ENCODE measurements around the gene KLHDC3.

DNA sequence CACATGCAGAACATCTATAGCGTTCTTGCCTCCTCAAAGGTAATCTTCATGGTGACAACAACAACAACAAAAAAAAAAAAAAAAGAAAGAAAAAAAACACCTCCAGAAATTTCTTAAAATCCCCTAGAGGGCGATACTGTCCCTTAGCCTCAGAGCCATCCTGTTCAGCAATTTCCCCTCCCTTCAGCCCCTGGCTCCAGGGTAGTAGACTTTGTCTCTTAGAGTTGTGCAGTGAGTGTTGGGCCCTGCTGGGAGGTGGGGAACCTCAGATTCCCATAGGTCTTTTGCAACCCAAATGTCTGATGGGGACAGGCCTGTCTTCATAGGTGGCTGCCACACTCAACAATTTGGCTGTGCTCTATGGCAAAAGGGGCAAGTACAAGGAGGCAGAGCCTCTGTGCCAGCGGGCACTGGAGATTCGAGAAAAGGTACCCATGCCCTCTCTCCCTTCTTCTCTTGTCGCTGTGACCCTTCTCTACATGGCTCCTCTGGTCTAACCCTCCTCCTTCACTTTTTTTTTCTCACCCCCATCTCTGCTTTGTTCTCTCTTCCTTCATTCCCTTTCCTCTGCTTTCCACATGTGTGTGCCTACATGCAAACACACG is 56.1 kb downstream of the KLHDC3 start:
- TF ChIP-seq, protein P1, sequence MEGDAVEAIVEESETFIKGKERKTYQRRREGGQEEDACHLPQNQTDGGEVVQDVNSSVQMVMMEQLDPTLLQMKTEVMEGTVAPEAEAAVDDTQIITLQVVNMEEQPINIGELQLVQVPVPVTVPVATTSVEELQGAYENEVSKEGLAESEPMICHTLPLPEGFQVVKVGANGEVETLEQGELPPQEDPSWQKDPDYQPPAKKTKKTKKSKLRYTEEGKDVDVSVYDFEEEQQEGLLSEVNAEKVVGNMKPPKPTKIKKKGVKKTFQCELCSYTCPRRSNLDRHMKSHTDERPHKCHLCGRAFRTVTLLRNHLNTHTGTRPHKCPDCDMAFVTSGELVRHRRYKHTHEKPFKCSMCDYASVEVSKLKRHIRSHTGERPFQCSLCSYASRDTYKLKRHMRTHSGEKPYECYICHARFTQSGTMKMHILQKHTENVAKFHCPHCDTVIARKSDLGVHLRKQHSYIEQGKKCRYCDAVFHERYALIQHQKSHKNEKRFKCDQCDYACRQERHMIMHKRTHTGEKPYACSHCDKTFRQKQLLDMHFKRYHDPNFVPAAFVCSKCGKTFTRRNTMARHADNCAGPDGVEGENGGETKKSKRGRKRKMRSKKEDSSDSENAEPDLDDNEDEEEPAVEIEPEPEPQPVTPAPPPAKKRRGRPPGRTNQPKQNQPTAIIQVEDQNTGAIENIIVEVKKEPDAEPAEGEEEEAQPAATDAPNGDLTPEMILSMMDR (IDR thresholded peaks at IDR 0.05) = no peak
- TF ChIP-seq POLR2AphosphoS5 (IDR thresholded peaks at IDR 0.05) (no peak), EP300 (IDR thresholded peaks at IDR 0.05) (no peak), POLR2A (IDR thresholded peaks at IDR 0.05) (no peak)

All from suprapubic skin (tissue), 4 donors.